HEK293 (cell line): Measurements from ENCODE around the gene CDKAL1.

ENCODE experiments used
- CTCF ChIA-PET: fragments of 350-600 bp; formaldehyde crosslinking; extraction: SDS; loops from one replicate; lab custom pipeline; 2021; ENCODE audit warnings: antibody characterized with exemption; lab: Yijun Ruan, JAX
- POLR2A ChIA-PET: fragments of 300-600 bp; formaldehyde crosslinking; extraction: SDS; loops from one replicate; lab custom pipeline; 2020; ENCODE audit warnings: antibody characterized with exemption, inconsistent platforms; lab: Yijun Ruan, JAX
- H3K27ac ChIP-seq: fragments of 200-500 bp; sonication (Bioruptor generic); 2 replicates; pipeline ENCODE4 v1.5.1; 2014; ENCODE audit warnings: low read depth, low read length, control low read depth, inconsistent platforms; ENCODE audit errors: extremely low read depth
- H3K36me3 ChIP-seq, 2 experiments: fragments of 200-500 bp in 1 of 2; sonication (Bioruptor generic) in 1 of 2; 1 replicate in 1 of 2; 2 replicates in 1 of 2; pipeline ENCODE4 v1.5.1; 2014 to 2017; ENCODE audit warnings: inconsistent platforms in 2 of 2, low read length in 2 of 2; ENCODE audit not compliant: control insufficient read depth in 2 of 2, insufficient read depth in 1 of 2
- H3K4me1 ChIP-seq: fragments of 200-500 bp; sonication (Bioruptor generic); 2 replicates; pipeline ENCODE4 v1.5.1; 2014; ENCODE audit warnings: mild to moderate bottlenecking, low read length, inconsistent platforms; ENCODE audit not compliant: control insufficient read depth, insufficient read depth
- H3K4me3 ChIP-seq: 2 replicates; pipeline ENCODE4 v1.5.1; 2011; ENCODE audit warnings: low read depth, mild to moderate bottlenecking, control low read depth, low read length, moderate library complexity
- H3K9me3 ChIP-seq: fragments of 200-500 bp; sonication (Bioruptor generic); 2 replicates; pipeline ENCODE4 v1.5.1; 2014; ENCODE audit warnings: low read depth, low read length, inconsistent platforms; ENCODE audit not compliant: control insufficient read depth, insufficient read depth
- BCL11A ChIP-seq: fragments of 450-650 bp; formaldehyde crosslinking; IDR thresholded peaks from 2 replicates; pipeline ENCODE4 v1.5.1; 2016; ENCODE audit warnings: low read depth, missing biosample characterization, missing genetic modification characterization
- GLI4 ChIP-seq: fragments of 450-650 bp; formaldehyde crosslinking; IDR thresholded peaks from 2 replicates; pipeline ENCODE4 v1.5.1; 2016; ENCODE audit warnings: missing biosample characterization, missing genetic modification characterization
- OSR2 ChIP-seq: fragments of 450-650 bp; formaldehyde crosslinking; IDR thresholded peaks from 2 replicates; pipeline ENCODE4 v1.5.1; 2016; ENCODE audit warnings: missing biosample characterization, missing genetic modification characterization
- SETDB1 ChIP-seq: IDR thresholded peaks from one replicate; pipeline ENCODE4 v1.6.1; 2017; ENCODE audit warnings: mild to moderate bottlenecking, low read length, moderate library complexity, mixed read lengths; ENCODE audit not compliant: insufficient read length
- YY2 ChIP-seq: fragments of 450-650 bp; formaldehyde crosslinking; IDR thresholded peaks from 2 replicates; pipeline ENCODE4 v1.5.1; 2016; ENCODE audit warnings: missing biosample characterization, missing genetic modification characterization
- ZBTB1 ChIP-seq: fragments of 450-650 bp; formaldehyde crosslinking; IDR thresholded peaks from 2 replicates; pipeline ENCODE4 v1.5.1; 2016; ENCODE audit warnings: missing biosample characterization, missing genetic modification characterization
- ZNF223 ChIP-seq: fragments of 450-650 bp; formaldehyde crosslinking; IDR thresholded peaks from 2 replicates; pipeline ENCODE4 v1.5.1; 2016; ENCODE audit warnings: missing biosample characterization, missing genetic modification characterization
- ZNF600 ChIP-seq: fragments of 450-650 bp; formaldehyde crosslinking; IDR thresholded peaks from 2 replicates; pipeline ENCODE4 v1.5.1; 2016; ENCODE audit warnings: missing biosample characterization, missing genetic modification characterization
- ZNF747 ChIP-seq: fragments of 450-650 bp; formaldehyde crosslinking; IDR thresholded peaks from 2 replicates; pipeline ENCODE4 v1.5.1; 2016; ENCODE audit warnings: missing biosample characterization, missing genetic modification characterization
- TF ChIP-seq, protein P1 (sequence below): fragments of 450-650 bp; formaldehyde crosslinking; IDR thresholded peaks from 2 replicates; pipeline ENCODE4 v1.5.1; 2017; ENCODE audit warnings: missing biosample characterization, missing genetic modification characterization
- TF ChIP-seq, protein P2 (sequence below): fragments of 450-650 bp; formaldehyde crosslinking; IDR thresholded peaks from 2 replicates; pipeline ENCODE4 v1.5.1; 2017; ENCODE audit warnings: missing biosample characterization, missing genetic modification characterization
- TF ChIP-seq, protein P3 (sequence below): fragments of 450-650 bp; formaldehyde crosslinking; IDR thresholded peaks from 2 replicates; pipeline ENCODE4 v1.5.1; 2016; ENCODE audit warnings: missing biosample characterization, missing genetic modification characterization, borderline replicate concordance
- TF ChIP-seq, protein P4 (sequence below): fragments of 450-650 bp; formaldehyde crosslinking; IDR thresholded peaks from 2 replicates; pipeline ENCODE4 v1.5.0; 2017; ENCODE audit warnings: missing biosample characterization, missing genetic modification characterization, borderline replicate concordance
- TF ChIP-seq, protein P5 (sequence below): fragments of 450-650 bp; formaldehyde crosslinking; IDR thresholded peaks from 2 replicates; pipeline ENCODE4 v1.5.1; 2017; ENCODE audit warnings: missing biosample characterization, missing genetic modification characterization

CDKAL1 gene

DNA sequence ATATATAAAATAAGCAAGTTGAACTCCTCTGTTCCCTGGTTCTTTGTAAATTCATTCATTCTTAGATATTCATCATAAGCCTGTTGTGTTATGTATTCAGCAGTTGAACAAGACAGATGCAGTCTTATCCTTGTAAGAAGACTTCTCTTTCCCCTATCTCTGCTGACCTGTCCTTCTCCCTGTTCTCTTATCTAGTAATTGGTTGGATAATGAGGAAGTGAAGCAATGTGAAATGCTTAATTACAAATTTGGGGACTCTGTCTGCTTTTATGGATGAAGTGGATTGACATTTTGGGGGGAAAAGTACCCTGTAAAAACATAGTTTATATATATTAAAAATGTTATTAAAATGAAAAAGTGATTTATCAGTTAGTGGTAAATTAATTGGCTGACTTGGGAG is 37.0 kb downstream of the CDKAL1 start:
- POLR2A ChIA-PET = no interaction called here
- TF ChIP-seq YY2 (no peak), ZNF223 (tag by site-specific recombination) (no peak), GLI4 (no peak), ZBTB1 (tag by site-specific recombination) (no peak), BCL11A (no peak), SETDB1 (no peak), ZNF747 (tag by site-specific recombination) (no peak), ZNF600 (no peak)
- TF ChIP-seq, protein P1, sequence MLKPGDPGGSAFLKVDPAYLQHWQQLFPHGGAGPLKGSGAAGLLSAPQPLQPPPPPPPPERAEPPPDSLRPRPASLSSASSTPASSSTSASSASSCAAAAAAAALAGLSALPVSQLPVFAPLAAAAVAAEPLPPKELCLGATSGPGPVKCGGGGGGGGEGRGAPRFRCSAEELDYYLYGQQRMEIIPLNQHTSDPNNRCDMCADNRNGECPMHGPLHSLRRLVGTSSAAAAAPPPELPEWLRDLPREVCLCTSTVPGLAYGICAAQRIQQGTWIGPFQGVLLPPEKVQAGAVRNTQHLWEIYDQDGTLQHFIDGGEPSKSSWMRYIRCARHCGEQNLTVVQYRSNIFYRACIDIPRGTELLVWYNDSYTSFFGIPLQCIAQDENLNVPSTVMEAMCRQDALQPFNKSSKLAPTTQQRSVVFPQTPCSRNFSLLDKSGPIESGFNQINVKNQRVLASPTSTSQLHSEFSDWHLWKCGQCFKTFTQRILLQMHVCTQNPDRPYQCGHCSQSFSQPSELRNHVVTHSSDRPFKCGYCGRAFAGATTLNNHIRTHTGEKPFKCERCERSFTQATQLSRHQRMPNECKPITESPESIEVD (tag by site-specific recombination) = no peak
- TF ChIP-seq, protein P2, sequence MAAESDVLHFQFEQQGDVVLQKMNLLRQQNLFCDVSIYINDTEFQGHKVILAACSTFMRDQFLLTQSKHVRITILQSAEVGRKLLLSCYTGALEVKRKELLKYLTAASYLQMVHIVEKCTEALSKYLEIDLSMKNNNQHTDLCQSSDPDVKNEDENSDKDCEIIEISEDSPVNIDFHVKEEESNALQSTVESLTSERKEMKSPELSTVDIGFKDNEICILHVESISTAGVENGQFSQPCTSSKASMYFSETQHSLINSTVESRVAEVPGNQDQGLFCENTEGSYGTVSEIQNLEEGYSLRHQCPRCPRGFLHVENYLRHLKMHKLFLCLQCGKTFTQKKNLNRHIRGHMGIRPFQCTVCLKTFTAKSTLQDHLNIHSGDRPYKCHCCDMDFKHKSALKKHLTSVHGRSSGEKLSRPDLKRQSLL (tag by site-specific recombination) = no peak
- TF ChIP-seq, protein P3, sequence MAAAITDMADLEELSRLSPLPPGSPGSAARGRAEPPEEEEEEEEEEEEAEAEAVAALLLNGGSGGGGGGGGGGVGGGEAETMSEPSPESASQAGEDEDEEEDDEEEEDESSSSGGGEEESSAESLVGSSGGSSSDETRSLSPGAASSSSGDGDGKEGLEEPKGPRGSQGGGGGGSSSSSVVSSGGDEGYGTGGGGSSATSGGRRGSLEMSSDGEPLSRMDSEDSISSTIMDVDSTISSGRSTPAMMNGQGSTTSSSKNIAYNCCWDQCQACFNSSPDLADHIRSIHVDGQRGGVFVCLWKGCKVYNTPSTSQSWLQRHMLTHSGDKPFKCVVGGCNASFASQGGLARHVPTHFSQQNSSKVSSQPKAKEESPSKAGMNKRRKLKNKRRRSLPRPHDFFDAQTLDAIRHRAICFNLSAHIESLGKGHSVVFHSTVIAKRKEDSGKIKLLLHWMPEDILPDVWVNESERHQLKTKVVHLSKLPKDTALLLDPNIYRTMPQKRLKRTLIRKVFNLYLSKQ (tag by site-specific recombination) = no peak
- TF ChIP-seq, protein P4, sequence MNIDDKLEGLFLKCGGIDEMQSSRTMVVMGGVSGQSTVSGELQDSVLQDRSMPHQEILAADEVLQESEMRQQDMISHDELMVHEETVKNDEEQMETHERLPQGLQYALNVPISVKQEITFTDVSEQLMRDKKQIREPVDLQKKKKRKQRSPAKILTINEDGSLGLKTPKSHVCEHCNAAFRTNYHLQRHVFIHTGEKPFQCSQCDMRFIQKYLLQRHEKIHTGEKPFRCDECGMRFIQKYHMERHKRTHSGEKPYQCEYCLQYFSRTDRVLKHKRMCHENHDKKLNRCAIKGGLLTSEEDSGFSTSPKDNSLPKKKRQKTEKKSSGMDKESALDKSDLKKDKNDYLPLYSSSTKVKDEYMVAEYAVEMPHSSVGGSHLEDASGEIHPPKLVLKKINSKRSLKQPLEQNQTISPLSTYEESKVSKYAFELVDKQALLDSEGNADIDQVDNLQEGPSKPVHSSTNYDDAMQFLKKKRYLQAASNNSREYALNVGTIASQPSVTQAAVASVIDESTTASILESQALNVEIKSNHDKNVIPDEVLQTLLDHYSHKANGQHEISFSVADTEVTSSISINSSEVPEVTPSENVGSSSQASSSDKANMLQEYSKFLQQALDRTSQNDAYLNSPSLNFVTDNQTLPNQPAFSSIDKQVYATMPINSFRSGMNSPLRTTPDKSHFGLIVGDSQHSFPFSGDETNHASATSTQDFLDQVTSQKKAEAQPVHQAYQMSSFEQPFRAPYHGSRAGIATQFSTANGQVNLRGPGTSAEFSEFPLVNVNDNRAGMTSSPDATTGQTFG = no peak
- no peak overlapping the region for H3K27ac ChIP-seq
- H3K4me1 ChIP-seq = peaks cover 17% of the 10 kb centered on the region
- no peaks in the 10 kb centered on the region for H3K9me3 ChIP-seq
- no peaks in the 10 kb centered on the region; a peak in 1 of 3 replicates for H3K36me3 ChIP-seq
- H3K4me3 ChIP-seq = no peak overlapping the region
- CTCF ChIA-PET = interaction anchor here (0.8 kb wide), 1 partner anchor 360 kb away, joined by 3 read pairs; no protein-coding TSS in a partner anchor

DNA sequence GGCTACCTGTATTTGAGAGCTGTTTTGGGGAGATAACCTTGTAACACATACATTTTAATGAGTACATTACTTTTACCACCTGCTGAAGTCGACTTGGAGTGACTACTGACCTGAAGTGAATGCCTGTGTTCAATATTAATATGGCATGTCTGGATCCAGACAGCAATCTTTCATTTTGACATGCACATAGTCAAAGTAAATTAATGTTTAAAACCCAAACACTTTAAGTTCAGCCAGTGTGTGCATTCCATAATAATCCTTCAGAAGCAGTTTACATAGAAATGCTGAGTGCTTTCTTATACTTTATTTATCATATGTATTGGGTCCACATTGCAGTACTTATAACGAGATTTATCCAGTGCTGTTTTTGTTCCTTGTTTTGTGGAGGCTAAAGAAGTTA is 38.0 kb downstream of the CDKAL1 start:
- H3K4me1 ChIP-seq = peaks cover 17% of the 10 kb centered on the region
- H3K27ac ChIP-seq = no peak overlapping the region
- CTCF ChIA-PET = interaction anchor here (0.6 to 2.9 kb wide), 3 partner anchors 8 to 359 kb away, joined by 3 to 12 read pairs (median 3); no protein-coding TSS in a partner anchor
- H3K9me3 ChIP-seq = no peaks in the 10 kb centered on the region
- TF ChIP-seq, protein P5, sequence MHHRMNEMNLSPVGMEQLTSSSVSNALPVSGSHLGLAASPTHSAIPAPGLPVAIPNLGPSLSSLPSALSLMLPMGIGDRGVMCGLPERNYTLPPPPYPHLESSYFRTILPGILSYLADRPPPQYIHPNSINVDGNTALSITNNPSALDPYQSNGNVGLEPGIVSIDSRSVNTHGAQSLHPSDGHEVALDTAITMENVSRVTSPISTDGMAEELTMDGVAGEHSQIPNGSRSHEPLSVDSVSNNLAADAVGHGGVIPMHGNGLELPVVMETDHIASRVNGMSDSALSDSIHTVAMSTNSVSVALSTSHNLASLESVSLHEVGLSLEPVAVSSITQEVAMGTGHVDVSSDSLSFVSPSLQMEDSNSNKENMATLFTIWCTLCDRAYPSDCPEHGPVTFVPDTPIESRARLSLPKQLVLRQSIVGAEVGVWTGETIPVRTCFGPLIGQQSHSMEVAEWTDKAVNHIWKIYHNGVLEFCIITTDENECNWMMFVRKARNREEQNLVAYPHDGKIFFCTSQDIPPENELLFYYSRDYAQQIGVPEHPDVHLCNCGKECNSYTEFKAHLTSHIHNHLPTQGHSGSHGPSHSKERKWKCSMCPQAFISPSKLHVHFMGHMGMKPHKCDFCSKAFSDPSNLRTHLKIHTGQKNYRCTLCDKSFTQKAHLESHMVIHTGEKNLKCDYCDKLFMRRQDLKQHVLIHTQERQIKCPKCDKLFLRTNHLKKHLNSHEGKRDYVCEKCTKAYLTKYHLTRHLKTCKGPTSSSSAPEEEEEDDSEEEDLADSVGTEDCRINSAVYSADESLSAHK (tag by site-specific recombination) = no peak
- TF ChIP-seq OSR2 (tag by site-specific recombination) = peak; percentile 15; the same call in 1 of the 2 replicates
- TF ChIP-seq, protein P1 (tag by site-specific recombination) = 0 out of 2 replicates have a peak, but pooled peaks have one; percentile 8
- no peak overlapping the region for H3K4me3 ChIP-seq
- POLR2A ChIA-PET = no interaction called here
- H3K36me3 ChIP-seq = peaks cover 0 to 5% of the 10 kb centered on the region in 2 experiments; a peak in 2 of 3 replicates
